Measurements from ENCODE around the gene LRRC49. TPM values are rescaled to one million over a fixed set of nuclear protein-coding genes. Genes with fewer than 3 reads are reported as not detected.
A peak's percentile ranks its signal among the peaks of the same experiment; 100 is the strongest.
"Not testable (repeated sequence)": the region's sequence is repeated elsewhere in the genome, so short reads cannot be mapped to it uniquely, and the experiment has no call there.

Gene LRRC49
- total RNA-seq, 6 experiments from 2014 or later = 6.2 to 13.4 (median 10.2) TPM

GRCh38 chr15:70863450-70864218 lies 29.0 kb upstream of the LRRC49 start:
- Mint-ChIP-seq H3K36me3 (ENCODE audit: low read depth) (no peaks in the 10 kb centered on the region; the same call in 1 of the 2 replicates), H3K27ac (peak overlapping the region; percentile 86), H3K4me3 (peak overlapping the region; percentile 67), H3K9me3 (no peaks in the 10 kb centered on the region), H3K4me1 (ENCODE audit: low read depth) (peaks cover 54% of the 10 kb centered on the region), H3K27me3 (ENCODE audit: insufficient read depth) (no peaks in the 10 kb centered on the region; the same call in 1 of the 2 replicates)
- peak; percentile 71 for DNase-seq
- no peak for TF ChIP-seq CTCF (IDR thresholded peaks at IDR 0.05)

GRCh38 chr15:70866982-70867641 lies 25.5 kb upstream of the LRRC49 start:
- DNase-seq = no peak
- Mint-ChIP-seq H3K4me3 (no peak overlapping the region), H3K4me1 (ENCODE audit: low read depth) (peaks cover 68% of the 10 kb centered on the region), H3K36me3 (ENCODE audit: low read depth) (no peaks in the 10 kb centered on the region), H3K9me3 (no peaks in the 10 kb centered on the region), H3K27me3 (ENCODE audit: insufficient read depth) (no peaks in the 10 kb centered on the region; the same call in 1 of the 2 replicates), H3K27ac (peak overlapping the region; percentile 10; the same call in 1 of the 2 replicates)
- no peak for TF ChIP-seq CTCF (IDR thresholded peaks at IDR 0.05)

- H3K4me1 Mint-ChIP-seq (ENCODE audit: low read depth) = peaks cover 62% of the 10 kb centered on the region
- H3K27ac Mint-ChIP-seq = peak overlapping the region; percentile 39; the same call in 1 of the 2 replicates
- no peaks in the 10 kb centered on the region for H3K36me3 Mint-ChIP-seq (ENCODE audit: low read depth)
- DNase-seq = no peak
- no peaks in the 10 kb centered on the region; the same call in 1 of the 2 replicates for H3K27me3 Mint-ChIP-seq (ENCODE audit: insufficient read depth)
- TF ChIP-seq CTCF (IDR thresholded peaks at IDR 0.05) = no peak
- H3K9me3 Mint-ChIP-seq = no peaks in the 10 kb centered on the region
- no peak overlapping the region for H3K4me3 Mint-ChIP-seq
Measured at GRCh38 chr15:70867911-70868467, 24.6 kb upstream of the LRRC49 start.

- peaks cover 5% of the 10 kb centered on the region; the same call in 1 of the 2 replicates for H3K36me3 Mint-ChIP-seq (ENCODE audit: low read depth)
- H3K4me3 Mint-ChIP-seq = no peak overlapping the region
- peak overlapping the region; percentile 18; the same call in 1 of the 2 replicates for H3K27ac Mint-ChIP-seq
- no peak for DNase-seq
- no peak for TF ChIP-seq CTCF (IDR thresholded peaks at IDR 0.05)
- H3K4me1 Mint-ChIP-seq (ENCODE audit: low read depth) = peaks cover 53% of the 10 kb centered on the region
- no peaks in the 10 kb centered on the region; the same call in 1 of the 2 replicates for H3K9me3 Mint-ChIP-seq
- no peaks in the 10 kb centered on the region for H3K27me3 Mint-ChIP-seq (ENCODE audit: insufficient read depth)
Measured at GRCh38 chr15:70869346-70869745, 23.3 kb upstream of the LRRC49 start.

- H3K9me3 Mint-ChIP-seq = no peaks in the 10 kb centered on the region; the same call in 1 of the 2 replicates
- peak; percentile 61 for DNase-seq
- H3K27me3 Mint-ChIP-seq (ENCODE audit: insufficient read depth) = no peaks in the 10 kb centered on the region
- no peak overlapping the region for H3K27ac Mint-ChIP-seq
- H3K4me3 Mint-ChIP-seq = peak overlapping the region; percentile 57
- TF ChIP-seq CTCF (IDR thresholded peaks at IDR 0.05) = no peak
- peaks cover 5% of the 10 kb centered on the region; the same call in 1 of the 2 replicates for H3K36me3 Mint-ChIP-seq (ENCODE audit: low read depth)
- peaks cover 53% of the 10 kb centered on the region for H3K4me1 Mint-ChIP-seq (ENCODE audit: low read depth)
Measured at GRCh38 chr15:70870051-70870450, 22.6 kb upstream of the LRRC49 start.

- not testable (repeated sequence) for H3K27ac Mint-ChIP-seq; H3K9me3 Mint-ChIP-seq; DNase-seq; H3K27me3 Mint-ChIP-seq (ENCODE audit: insufficient read depth); H3K36me3 Mint-ChIP-seq (ENCODE audit: low read depth); H3K4me3 Mint-ChIP-seq
- peaks cover 56% of the 10 kb centered on the region for H3K4me1 Mint-ChIP-seq (ENCODE audit: low read depth)
Measured at GRCh38 chr15:70871490-70871889, 21.1 kb upstream of the LRRC49 start.
